Glomerular endothelial cell (primary cell): ENCODE data around the gene CHTF18. TPM values are rescaled to one million over a fixed set of nuclear protein-coding genes. Genes with fewer than 3 reads are reported as not detected.
"Not testable (repeated sequence)": the region's sequence is repeated elsewhere in the genome, so short reads cannot be mapped to it uniquely, and the experiment has no call there.

Experiments used
- DNase-seq: peaks from one replicate; pipeline ENCODE4 v3.0.0-alpha.2; 2011; ENCODE audit warnings: low read depth, low spot score; ENCODE audit errors: extremely low read depth
- total RNA-seq: library from RNA; depleted of rRNA; stranded (reverse); fragments of >200 nt; gene quantifications from 2 replicates; pipeline ENCODE4 v1.2.3, GENCODE V29; 2015

Gene CHTF18
- total RNA-seq, 1 donor from 2014 or later: 24.3 TPM

DNA sequence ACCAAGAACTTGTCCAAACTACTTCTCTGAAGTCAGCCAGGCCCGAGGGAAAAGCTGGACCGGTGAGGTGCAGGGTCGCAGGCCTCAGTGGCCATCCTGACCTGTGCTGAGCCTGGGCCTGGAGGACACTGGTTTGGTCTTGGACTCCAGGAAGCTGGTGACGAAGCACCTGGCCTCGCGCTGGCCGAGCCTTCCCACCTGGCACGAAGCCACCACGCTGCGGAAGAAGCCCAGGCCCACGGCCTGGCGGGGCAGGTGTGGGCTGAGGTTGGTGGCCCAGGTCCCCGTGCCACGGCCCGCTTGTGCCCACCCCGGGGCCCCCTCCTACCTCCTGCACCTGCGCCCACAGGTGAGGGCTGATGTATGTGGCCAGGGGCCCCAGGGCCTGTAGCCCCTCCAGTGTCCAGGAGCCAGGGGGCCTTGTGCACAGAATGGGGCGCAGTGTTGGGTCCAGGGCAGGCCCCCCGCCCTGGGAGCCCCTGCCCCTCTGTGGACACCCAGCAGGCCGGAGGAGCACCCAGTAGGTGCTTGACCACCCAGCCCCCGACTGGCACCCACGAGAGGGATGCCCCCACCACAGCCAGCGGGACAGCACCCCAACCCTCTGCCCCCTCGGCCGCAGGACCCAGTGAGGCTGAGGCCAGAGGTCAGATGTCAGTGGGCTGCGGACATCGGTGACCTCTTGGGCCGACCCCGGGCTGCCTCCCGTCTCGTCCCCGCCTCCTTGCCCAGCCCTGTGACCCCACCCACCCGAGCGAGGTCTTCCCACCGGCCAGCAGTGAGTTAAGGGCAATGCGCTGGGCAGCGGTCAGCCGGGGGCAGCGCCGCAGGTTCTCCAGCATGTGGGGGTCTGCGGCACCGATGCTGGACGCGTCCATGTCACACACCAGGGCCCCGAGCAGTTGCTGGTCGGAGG lies 14.1 kb upstream of the CHTF18 start:
- DNase-seq: no peak

DNA sequence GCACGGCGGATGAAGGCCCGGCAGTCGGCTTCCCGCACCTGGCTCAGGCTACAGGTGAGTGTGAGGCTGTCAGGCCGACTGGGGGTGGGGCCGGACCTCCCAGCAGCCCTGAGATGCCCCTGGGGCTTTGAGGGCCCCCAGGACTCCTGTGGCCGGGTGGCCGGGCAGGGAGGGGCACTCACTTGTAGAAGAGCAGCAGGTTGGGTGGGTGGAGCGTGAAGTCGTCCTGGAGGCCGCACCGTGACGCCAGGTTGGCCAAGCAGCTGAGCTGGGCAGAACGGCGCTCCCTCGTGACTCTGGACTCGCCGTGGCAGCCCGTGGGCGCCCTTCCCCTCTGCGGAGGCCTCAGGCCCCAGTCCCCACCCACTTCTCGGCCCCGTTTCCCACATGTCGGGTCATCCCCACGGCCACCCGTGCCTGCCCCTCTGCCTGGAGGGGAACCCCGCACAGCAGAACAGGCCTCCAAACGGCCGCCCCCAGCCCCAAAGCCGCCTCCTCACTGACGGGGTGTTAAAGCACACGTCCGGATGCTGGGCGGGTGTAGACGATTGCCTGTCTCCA lies 13.1 kb upstream of the CHTF18 start:
- no peak for DNase-seq

DNA sequence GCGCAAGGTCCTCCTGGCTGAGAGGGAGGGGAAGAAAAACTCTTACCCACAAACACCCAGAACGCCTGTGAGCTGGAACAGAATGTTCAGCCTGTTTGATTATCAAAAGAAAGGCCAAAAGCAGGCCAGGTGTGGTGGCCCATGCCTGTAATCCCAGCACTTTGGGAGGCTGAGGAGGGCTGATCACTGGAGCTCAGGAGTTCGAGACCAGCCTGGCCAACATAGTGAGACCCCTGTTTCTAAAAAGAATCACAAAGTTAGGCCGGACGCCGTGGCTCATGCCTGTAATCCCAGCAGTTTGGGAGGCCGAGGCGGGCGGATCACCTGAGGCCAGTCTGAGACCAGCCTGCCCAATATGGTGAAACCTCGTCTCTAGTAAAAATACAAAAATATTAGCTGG lies 12.1 kb upstream of the CHTF18 start:
- not testable (repeated sequence) for DNase-seq

DNA sequence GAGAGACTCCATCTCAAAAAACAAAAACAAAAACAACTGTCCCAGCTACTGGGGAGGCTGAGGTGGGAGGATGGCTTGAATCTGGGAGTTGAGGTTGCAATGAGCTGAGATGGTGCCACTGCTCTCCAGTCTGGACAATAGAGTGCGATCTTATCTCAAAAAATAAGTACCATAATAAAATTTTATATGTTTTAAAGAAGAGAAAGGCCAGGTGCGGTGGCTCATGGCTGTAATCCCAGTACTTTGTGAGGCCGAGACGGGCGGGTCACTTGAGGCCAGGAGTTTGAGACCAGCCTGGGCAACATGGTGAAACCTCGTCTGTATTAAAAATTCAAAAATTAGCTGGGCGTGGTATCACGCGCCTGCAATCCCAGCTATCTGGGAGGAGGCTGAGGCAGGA lies 11.6 kb upstream of the CHTF18 start:
- DNase-seq: no peak

DNA sequence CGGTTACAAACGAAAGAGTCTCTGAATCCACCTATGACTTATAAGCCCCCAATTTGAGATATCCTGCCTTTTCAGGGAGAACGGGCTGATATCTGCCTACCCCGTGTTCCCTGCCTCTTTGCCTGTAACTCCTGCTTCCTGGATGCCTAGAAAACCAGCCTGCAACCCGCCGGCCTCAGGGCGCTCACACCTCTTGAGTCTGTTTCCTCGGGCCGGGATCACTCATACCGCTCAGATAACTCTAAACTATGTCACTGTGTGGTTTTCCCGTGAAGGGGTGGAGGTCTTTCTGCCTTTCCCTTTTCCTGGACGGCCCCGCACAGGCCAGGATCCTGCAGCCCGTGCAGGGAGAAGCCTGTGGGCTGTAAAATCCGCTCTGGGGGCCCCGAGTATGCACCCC lies 10.6 kb upstream of the CHTF18 start:
- DNase-seq: no peak

DNA sequence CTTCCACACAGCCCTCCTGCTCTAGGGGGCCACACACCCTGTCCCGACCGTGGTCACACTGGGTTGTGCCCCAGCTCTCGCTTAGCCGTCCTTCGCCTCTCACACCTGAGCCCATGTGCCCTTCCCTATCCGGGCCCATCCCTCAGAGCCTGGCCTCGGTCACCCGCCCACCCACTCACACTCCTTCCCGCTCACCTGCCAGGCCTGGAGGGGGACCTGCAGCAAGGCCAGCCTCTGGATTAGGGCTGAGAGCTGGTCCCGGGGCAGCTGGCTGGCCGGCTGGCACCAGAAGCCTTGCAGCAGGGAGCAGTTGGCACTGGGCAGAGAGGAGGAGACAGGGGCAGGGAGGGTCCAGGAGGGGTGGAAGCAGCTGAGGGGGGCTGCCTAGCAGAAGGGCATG lies 10.0 kb upstream of the CHTF18 start:
- no peak for DNase-seq

DNA sequence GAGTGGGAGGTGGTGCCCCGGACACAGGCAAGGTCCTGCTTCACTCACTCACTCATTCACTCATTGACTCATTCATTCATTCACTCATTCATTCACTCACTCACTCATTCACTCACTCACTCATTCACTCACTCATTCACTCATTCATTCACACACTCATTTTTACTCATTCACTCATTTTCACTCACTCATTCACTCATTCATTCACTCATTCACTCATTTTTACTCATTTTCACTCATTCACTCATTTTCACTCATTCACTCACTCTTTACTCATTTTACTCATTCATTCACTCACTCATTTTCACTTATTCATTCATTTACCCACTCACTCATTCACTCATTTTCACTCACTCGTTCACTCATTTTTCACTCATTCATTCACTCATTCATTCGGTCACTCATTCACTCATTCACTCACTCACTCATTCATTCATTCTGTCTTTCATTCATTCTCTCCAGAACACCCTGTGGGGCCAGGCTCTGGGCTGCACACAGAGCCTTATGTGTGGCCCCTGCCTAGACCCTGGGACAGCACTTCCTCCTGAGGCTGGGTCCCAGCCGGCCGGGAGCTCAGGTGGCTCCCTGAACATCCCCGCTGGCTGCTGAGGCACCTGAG lies 9.4 kb upstream of the CHTF18 start:
- DNase-seq: no peak

DNA sequence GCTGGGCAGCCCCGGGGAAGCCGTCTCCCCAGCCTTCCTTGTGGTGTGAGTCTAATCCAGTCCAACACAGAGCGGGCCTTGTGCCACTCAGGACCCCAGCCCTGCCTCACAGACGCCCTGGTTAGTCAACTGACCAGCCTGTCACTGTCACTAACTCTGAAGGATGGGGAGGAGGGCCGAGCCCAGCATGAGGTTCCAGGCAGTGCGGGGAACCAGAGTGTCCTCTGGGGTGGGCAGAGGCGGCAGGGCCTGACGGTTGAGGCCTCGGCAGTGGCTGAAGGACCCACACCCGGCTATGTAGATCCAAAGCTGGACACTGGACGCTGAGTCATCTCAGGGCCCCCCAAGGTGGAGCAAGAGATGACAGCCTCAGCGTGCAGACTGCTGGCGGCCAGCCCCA lies 8.9 kb upstream of the CHTF18 start:
- DNase-seq: no peak

DNA sequence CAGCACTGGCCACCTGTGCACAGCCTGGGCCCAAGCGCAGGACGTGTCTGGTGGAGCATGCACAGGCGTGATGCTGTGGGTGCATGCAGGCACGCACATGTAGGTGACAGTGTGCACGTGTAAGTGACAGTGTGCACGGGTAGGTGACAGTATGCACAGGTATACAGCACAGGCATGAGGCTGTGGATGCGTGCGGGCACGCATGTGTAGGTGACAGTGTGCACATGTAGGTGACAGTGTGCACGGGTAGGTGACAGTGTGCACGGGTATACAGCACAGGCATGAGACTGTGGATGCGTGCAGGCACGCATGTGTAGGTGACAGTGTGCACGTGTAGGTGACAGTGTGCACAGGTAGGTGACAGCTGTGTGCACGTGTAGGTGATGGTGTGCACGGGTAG lies 8.1 kb upstream of the CHTF18 start:
- no peak for DNase-seq

DNA sequence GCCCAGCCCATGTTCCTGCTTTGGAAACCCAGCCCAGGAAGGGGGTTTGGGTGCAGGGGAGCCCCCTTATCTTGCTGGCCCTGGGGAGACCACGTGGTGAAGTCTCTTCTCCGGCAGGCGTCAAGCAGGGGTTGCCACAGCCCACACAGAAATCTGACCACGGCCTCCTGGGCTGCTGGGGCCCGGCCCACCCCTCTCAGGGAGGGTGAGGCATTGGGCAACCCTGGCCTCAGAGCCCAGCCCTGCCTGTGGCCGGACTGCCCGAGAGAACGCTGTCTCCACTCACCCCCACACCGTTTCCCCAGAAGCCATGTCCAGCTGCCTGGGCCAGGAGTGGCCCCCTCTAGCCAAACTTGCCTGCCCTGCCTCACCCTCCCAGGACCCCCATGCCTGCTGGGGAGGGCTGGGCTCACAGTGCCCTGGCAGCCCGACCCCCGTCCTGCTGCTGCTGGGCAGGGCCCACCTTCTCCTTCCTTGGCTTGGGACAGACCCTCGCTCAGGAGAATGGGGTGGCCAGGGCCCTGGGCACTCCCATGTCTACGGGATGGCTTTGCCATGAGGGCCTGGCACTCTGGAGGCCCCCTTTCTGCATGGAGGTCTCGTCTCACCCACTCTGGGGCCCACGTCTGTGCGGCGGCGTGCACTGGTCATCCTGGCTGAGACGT lies 6.9 kb upstream of the CHTF18 start:
- no peak for DNase-seq

DNA sequence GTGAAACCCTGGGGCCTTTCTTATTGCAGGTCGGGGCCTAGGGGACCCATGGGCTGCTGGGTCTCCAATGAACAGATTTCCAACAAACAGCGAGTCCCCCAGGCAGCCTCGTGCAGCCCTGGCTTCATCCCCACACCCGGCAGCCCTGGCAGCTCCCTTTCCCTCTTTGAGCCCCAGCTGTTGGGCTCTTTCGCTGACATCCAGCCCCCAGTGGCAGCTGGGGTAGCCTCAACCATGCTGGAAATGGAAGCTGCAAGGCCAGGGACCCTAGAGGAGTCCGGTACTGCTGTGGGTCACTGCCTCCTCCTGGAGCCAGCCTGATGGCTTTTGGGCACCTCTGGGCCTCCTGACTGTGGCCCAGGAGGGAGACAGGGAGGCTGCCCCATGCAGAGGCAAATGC lies 6.2 kb upstream of the CHTF18 start:
- no peak for DNase-seq

DNA sequence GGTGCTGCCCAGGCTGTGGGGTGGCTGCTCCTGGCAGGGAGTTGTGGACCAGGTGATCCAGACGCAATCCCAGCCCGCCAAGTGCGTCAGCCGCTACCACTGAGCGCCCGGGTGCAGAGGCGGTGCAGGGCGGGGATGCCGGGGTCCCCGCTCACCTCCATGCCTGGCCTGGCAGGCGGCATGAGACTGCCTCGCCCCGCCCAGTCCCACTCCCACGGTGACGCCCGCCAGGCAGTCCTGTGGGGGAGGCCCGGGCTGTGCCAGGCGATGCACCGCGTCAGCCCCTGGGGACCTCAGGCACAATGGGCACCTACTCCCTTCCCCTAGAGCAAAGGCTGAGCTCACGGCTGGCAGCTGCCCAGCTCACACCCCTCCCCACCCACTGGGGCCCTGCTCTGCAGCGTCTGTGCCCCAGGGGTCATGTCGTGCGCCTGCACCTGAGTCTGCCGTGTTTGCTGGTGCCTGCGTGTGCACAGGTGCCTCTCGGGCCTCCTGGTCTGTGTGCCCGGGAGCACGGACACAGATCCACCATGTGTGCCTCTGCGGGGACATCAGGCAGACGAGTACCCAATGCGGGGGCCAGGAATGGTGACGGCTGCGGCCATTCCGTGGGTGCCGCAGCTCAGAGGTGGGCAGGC lies 5.5 kb upstream of the CHTF18 start:
- no peak for DNase-seq

DNA sequence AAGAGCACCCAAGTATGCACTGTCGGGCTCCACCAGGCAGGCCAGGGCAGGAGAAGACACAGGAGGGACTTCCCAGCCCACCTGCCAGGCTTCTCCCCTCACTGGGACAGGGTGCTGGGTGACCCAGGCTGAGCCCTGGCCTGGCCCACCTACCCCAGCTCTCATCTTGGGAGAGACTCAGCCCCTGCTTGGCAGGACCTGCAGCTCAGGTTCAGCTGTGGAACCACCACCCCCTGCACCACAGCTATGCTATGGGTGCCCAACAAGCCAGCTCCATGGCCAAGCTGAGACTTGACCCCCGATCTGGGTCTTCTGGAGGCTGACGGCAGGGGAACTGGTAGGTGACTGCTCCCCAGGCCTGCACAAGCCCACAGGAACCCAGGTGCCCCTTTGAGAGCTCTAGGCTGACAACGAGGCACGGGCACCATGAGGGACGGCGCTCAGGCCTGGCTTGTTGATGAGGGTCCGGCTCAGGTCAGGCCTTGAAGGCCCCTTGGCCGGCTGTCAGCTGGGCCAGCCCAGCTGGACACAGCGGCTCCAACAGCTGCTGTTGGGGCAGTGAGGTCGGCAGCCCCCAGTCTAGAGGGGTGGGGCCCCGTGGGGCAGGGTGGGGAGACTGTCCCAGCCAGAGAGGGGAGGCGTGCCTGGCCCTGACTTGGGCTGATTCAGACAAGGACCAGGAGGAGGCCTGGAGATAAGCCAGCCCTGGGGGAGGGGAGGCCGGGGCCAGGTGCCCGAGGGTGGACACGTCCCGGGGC lies 4.8 kb upstream of the CHTF18 start:
- no peak for DNase-seq

DNA sequence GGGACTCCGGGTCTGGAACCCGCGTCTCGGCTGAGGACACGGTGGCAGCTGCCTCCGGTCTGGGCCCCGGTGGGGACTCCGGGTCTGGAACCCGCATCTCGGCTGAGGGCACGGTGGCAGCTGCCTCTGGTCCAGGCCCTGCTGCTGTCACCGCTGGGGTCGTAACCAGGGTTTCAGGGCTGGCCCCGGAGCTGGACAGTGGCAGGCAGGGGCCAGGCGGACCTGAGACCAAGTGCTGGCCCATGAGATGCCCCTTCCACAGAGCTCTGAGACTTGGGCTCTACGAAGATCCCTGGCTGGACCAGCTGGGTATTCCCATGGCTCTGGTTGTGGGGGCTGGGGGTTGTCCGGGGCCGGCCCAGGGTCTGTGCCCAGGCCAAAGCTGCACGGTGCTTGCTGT lies 4.0 kb upstream of the CHTF18 start:
- no peak for DNase-seq

DNA sequence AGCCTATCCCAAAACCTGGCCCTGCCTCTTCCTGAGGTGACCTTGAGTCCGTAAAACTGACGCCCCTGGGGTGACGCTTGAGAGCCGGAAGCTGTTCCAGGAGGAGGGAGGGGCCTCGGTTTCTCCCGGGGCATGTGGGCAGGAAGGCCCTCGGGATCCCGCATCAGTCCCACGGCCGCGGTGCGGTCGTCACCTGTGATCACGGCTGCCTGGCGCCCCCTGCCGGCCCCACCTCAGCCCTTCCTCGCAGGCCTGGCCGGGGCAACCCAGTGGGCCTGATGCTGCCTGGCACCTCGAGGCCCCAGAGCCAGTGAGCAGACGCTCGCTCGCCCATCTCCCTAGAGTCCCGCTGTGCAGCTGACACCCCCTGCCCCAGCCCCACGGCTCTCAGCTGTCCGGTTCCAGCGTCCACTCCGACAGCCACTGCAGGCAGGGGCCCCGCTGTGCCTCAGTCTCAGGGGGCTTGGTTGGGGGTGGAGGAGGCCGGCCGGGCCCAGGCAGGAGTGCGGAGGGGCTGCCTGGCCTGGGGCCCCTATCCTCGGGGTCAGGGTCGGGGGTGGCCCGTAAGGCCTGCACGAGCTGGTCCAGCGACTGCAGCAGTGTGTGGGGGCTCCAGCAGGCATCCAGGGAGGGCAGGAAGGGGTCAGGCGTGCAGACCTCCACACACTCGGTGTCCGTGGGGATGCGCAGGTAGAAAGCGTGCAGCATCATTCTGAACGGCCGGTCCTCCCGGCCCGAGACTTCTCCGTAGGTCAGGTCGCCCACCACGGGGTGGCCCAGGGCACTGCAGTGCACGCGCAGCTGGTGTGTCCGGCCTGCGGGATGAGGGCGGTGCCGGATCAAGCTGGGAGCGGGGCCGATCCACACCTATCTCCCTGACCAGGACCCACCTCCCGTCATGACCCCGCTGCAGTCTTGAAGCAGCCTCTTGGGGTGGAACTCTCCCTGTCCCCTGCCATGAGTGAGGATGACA lies 2.6 kb upstream of the CHTF18 start:
- DNase-seq: no peak

DNA sequence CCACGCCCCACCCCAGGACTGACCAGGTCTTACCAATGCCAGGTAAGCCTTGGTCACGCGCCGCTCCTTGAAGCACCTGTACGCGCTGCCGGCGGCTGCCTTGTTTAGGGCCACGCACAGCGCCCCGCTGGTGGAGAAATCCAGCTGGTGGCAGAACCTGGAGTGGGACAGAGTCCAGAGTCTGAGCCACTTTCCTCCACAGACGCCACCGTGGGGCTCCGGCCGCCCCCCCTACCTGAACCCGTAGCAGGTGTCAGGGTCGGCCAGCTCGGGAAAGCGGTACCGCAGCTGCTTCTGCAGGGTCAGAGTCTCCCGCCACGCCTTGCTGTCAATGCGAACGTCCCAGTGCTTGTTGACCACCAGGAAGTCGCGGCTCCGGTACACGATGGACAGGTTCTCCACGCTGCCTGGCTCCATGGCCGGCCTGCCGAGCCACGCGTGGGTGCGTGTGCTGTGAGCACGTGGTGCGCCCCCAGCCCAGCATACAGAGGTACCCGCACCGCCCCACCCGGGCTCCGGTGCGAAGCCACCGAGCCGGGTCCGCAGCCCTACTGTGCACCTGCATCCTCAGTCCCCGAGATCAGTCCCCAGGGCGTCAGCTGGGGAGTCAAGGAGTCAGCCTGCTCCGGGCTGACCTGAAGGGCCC lies 976 bp upstream of the CHTF18 start:
- no peak for DNase-seq

DNA sequence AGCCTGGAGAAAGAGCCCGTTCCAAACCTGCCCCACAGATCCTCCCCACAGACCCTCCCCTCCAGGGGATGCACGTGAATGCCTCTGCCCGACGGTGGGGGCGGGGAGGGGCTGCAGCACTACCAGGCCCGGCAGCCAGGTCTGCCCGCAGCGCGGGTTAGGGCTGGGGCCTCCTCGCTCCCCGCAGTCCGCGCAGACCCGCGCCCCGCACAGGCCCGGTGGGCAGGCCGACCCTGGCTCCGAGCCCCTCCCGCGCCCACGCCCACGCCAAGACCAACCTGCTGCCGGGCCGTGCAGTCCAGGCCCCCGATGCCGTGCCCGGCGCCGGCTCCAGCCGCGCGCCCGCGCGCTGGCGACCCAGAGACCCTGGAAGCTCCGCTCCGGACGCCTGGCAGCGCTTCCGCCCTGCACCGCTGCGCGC lies 432 bp upstream of the CHTF18 start, which contains the start of gene RPUSD1:
Gene RPUSD1 (minus strand): TSS at position 404 of the 421 bp plus-strand sequence. CDS start 644 bp downstream, outside the sequence.
- no peak for DNase-seq

DNA sequence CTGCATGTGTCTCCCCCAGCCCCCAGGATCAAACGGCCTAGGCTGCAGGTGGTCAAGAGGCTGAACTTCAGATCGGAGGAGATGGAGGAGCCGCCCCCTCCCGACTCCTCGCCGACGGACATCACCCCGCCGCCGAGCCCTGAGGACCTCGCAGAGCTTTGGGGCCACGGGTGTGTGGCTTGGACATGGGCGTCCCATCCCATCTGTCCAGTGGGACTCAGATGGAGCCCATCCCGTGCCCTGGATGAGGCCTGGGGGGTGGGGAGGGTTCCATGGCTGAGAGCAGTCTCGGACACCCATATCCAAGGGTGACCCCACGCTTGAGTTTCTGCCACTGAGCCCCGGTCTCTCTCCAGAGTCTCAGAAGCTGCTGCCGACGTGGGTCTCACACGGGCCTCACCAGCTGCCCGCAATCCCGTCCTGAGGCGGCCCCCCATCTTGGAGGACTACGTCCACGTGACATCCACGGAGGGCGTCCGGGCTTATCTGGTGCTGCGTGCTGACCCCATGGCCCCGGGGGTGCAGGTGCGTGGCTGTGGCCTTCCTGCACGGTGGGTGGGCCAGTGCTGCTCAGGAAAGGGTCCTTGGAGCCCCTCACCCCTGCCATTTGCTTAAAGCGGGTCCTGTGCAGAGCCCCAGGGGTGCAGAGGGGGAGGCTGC lies 901 bp downstream of the CHTF18 start:
- no peak for DNase-seq
